Daoy (cell line): ENCODE results near the gene PLEKHG3. TPM values are rescaled to one million over a fixed set of nuclear protein-coding genes. Genes with fewer than 3 reads are reported as not detected.
"Not testable (repeated sequence)": the region's sequence is repeated elsewhere in the genome, so short reads cannot be mapped to it uniquely, and the experiment has no call there.

ENCODE experiments used
- DNase-seq: peaks from one replicate; pipeline ENCODE4 v3.0.0-alpha.2; 2015; ENCODE audit warnings: low read depth
- total RNA-seq: library from RNA; depleted of rRNA; stranded (reverse); fragments of >200 nt; shearing (Covaris generic); gene quantifications from 2 replicates; pipeline ENCODE4 v1.2.3, GENCODE V29; 2014; rRNA removed

Gene PLEKHG3
- total RNA-seq = 21.8 and 30.9 TPM in 2 replicates

DNA sequence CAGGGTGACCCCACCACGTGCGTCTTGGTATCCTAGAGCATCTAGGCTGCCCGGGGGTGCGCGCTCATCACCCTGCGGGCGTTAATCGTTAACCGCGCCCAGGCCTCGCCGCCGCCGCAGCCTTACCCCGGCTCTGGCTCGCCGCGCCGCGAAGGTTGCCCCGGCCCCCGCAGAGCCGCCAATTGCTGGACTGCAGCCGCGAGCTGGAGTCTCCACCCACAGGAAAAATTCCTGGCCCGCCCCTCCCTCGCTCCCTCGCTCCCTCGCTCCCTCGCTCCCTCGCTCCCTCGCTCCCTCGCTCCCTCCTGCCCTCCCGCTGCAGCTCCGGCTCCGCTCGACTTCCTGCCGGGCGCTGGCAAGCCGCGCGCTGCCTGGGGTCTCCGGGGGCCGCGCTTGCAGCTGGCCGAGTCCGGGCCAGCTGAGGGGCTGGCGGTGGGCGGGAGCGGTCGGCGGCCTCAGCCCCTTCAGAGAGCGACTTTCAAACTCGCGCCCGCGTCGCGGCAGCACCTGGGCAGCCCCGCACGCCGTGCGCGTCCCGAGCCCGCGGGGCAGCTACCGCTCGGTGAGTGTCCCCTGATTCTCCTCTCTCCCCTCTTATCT lies at the start of gene PLEKHG3:
Gene PLEKHG3 (plus strand): TSS at position 282 of the 600 bp plus-strand sequence. CDS start 23,208 bp downstream, outside the sequence.
- peak; percentile 92 for DNase-seq

DNA sequence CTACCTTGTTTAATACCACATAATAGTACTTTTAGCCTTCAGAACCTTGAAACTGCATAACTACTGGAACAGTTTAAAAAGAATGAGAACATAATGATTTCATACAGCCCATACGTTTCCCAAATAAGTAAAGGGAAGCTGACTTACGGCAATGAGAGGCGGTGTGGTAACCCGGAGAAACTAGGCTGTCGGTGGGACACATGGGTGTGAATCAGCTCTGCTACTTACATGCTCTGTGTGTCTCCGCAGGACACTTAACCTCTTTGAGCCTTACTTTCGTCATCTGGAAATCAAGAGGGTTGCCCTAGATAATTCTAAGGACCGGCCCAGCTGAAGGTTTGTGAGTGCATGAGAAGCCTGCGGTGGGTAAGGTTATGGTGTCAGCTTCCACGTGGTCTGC lies 49.3 kb upstream of the PLEKHG3 start:
- DNase-seq = no peak

DNA sequence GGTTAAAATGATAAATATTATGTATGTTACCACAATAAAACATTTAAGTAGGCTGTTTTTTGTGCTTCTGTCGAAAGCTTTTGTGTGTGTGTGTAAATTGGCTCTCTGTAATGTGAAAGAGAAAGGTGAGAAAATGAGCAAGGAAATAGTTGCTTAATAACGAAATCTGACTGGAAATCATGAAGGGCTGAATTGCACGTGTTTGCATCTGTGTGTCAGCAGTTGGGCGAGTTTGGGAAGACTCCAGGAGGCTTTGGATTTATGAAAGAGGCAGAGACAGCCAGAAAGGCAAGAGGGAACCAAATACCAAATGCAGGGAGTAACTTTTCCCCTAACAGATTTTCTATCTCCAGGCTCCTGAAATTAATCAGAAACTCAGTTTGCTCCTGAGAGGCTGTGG lies 47.2 kb upstream of the PLEKHG3 start:
- DNase-seq = no peak

DNA sequence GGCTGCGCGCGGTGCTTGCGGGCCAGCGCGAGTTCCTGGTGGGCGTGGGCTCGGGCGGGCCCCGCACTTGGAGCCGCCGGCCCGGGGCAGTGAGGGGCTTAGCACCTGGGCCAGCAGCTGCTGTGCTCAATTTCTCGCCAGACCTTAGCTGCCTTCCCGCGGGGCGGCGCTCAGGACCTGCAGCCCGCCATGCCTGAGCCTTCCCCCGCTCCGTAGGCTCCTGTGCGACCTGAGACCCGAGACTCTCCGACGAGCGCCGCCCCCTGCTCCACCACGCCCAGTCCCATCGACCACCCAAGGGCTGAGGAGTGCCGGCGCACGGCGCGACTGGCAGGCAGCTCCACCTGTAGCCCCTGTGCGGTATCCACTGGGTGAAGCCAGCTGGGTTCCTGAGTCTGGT lies 46.0 kb upstream of the PLEKHG3 start:
- DNase-seq = no peak

DNA sequence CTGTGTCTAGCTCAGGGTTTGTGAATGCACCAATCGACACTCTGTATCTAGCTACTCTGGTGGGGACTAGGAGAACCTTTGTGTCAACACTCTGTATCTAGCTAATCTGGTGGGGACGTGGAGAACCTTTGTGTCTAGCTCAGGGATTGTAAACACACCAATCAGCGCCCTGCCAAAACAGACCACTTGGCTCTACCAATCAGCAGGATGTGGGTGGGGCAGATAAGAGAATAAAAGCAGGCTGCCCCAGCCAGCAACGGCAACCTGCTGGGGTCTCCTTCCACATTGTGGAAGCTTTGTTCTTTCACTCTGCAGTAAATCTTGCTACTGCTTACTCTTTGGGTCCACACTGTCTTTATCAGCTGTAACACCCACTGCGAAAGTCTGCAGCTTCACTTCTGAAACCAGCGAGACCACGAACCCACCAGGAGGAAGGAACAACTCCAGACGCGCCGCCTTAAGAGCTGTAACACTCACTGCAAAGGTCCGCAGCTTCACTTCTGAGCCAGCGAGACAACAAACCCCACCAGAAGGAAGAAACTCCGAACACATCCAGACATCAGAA lies 45.4 kb upstream of the PLEKHG3 start:
- DNase-seq = not testable (repeated sequence)

DNA sequence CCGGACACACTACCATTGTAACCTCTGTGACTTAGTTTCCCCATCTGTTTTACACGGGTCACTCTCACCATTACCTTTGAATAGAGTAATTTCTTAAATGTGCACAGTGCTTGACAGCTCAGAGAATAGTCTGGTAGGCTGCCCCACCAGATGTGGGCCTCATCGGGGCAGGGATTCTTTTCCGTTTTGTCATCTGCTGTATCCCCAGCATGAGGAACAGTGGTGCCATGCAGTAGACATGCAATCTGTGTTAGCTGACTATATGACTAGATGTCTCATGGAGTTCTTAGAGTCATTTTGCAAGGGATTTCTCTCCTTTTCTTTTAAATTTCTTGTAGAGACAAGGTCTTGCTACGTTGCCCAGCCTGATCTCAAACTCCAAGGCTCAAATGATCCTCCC lies 44.9 kb upstream of the PLEKHG3 start:
- no peak for DNase-seq

DNA sequence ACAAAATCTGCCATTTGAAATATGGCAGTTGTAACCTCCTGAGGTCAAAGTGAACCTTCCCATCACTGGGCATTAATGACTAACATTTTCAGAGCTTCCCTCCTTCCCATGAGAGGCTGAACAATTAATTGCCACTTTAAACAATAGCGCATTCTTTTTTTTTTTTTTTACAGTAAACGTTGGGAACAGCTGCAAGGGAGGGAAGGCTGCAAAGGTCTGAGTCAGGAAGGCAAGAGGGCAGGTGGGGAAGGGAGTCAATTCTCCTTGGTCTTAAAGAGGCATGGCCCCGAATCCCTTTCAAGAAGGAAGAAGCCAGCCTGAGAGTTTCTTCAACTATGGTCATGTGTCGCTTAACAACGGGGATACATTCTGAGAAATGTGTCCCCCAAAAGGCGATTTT lies 41.0 kb upstream of the PLEKHG3 start:
- DNase-seq = no peak

DNA sequence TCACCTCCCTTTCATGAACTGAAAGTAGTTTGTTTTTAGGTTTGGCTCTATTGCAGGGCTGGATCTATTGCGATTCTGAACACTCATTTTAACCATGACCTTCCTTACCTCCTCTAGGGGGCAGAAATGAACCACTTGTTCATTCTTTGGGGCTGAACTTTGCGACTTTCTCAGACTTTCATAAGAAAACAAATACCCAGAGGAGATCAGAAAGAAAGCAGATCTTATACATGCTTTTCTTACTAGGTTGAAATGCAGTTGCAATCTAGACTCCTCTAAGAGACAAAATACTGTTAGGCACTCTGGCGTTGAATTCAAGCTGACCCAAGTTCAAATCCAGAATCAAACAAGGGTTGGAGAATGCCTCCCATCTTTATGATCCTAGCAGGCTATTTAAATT lies 32.6 kb upstream of the PLEKHG3 start:
- DNase-seq = peak; percentile 68

DNA sequence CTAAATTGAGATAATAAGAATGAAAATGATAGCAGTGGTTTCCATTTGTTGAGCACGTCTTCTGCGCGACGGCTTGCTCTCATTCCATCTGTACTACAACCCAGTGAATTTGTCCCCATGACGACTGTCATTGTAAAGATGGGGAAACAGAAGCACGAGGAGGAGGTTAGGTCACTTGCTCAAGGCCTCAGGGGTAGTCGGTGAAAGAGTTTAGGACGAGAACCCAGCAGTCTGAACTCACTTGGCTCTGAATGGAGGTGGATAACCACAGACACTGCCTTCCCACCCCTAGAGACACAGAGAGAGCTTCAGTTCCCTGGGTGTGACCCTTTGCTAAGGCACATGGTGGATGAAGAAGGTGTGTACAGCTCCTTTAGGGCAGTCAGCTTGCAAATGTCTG lies 30.9 kb upstream of the PLEKHG3 start:
- no peak for DNase-seq

DNA sequence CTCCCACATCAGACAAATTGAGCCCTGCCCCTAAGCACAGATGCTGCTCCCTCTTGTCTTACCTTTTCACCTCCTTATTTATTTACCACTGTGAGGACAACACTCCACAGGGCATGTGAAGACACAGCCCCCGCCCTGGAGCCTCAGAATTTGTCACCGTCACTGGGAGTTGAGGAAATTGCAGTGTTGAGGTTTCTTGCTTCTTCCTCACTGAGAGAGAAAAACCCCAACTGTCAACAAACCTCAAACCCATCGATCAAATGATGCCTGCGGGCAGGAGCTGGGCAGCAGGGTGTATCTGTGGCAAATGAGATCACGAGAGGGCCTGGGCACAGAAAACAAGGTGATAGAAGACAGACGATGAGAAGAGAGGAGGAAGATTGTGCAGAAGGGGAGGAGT lies 30.5 kb upstream of the PLEKHG3 start:
- peak; percentile 91 for DNase-seq

DNA sequence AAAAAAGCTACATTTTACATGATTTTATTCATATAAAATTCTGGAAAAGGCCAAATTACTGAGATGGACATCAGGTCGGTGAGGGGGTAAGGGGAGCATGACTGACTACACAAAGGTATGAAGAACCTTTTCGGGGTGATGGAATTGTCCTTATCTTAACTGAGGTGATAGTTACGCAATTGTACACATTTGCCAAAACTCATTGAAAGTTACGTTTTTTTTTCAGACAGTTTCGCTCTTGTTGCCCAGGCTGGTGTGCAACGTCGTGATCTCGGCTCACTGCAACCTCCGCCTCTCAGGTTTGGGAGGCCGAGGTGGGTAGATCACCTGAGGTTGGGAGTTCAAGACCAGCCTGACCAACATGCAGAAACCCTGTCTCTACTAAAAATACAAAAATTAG lies 29.4 kb upstream of the PLEKHG3 start:
- no peak for DNase-seq

DNA sequence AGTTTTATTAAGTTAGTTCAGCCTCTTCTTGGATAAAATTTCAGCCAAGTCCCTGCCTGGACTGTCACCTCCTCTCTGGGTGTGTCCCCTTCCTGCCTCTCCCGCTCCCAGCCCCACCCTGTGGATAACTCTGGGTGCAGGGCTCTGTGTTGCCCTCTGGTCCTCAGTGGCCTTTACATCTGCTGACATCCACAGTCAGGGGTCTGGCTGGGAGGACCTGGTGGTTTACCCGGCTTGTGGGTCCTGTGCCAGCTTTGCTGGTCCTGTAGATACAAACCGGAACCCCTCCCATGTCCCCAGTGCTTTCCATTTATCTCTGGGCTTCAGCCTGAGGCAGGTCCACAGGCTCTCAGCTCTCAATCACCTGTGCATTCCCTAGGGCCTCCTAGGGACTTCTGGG lies 28.9 kb upstream of the PLEKHG3 start:
- DNase-seq = no peak

DNA sequence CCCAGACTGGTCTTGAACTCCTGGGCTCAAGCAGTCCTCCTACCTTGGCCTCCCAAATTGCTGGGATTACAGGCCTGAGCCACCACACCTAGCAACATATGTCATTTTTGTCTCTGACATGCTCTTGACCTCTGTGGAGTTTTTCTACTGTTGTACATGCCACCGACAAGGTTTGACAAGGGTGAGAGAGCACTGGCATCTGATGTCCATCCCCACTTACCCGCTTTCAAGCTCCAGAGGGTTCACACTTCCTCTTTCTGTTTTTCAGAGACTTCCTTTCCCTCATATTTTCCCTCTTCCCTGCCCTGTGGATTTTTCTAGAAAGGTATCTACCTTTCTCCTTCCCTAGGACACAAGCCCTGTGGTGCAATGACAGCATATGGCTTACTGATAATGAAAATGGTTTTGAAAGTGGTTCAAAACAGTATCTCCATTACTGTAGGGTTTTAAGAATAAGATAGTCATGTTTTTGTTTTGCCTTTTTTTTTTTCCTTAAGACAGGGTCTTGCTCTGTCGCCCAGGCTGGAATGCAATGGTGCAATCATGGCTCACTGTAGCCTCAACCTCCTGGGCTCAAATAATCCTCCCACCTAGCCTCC lies 27.7 kb upstream of the PLEKHG3 start:
- no peak for DNase-seq

DNA sequence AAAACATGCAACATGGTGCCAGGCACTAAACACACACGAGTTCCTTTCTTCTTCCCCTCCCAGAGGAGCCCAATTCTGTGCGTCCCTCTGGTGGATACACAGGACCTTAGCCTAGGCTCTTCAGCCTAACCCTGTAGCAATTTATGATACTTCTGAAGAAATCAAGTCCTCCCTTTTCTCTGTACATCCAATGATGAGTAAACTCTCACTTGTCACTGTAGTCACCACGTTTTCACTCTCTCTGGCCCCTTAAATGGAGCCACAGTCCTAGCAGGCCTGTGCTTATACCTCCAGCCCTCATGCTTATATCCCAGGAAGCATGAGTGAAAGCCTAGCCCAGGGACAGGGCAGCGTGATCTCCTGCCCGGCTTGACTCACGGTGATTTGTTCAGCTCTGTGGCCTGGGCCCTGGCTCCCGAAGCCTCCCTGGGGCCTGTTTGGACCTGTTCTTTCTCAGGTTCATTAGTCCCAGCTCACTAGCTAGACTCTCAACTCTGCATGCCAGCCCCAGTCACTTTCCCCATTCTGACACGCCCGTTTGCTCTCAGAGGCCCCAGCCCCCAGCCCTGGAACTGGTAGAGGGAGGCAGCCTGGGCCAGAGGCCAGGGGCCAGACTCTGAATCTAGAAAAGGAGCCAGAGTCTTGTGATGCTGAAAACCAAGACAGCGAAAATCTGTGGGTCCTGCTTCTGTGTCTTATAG lies 24.1 kb upstream of the PLEKHG3 start:
- peak; percentile 68 for DNase-seq

DNA sequence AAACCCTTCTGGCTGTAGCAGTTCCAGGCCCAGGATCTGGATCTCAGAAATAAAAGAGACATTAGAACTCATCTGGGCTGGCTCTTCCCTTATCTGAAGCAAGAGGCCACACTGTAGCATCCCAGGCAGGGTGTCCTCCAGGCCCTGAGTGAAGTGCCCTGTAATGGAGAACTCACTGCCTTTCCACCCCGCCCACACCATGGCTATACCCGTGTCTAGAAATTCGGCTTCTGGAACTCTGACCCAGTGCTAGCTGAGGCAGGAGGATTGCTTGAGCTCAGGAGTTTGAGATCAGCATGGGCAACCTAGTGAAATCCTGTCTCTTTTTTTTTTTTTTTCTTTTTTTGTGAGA lies 23.5 kb upstream of the PLEKHG3 start:
- DNase-seq = no peak

DNA sequence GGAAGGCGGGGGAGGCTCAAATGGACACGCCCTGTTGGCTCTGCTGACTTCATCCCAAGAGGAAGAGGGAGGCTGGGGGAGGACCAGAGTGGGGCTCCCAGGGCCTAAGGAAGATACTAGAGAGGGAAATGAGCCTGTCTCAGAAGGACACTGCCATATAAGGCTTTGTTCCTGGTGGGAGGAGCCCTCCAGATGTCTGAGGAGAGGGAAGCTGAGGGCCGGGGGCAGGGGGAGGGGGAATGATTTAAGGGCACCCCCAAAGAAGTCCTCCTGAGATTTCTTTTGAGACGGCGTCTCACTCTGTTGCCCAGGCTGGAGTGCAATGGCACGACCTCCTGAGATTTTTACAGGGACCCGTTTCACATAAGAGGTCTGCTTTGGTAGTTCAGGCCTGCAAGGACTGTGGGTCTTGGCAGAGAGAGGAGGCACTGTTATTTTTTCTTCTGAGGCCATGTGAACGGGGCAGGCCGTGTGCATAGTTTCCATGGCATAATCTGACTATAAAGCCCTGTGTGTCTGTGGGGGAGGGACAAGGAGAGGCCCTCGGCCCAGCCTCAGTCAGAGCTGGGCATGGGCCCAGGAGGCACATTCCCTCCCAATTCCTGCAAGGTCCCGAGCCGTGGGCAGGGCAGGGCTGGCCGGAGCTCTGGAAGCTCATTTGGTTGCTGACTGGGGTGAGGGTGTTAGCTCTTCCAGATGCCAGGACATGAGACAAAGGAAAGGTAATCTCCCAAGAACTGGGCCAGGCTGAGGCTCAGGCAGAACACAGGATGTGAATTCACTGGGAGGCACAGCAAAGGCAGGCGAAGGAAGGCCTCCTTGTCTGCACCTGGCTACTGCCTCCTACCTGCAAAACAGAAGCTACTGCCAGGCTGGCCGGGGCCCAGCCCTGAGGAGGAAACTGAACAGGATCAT lies 22.2 kb upstream of the PLEKHG3 start:
- DNase-seq = peak; percentile 46

DNA sequence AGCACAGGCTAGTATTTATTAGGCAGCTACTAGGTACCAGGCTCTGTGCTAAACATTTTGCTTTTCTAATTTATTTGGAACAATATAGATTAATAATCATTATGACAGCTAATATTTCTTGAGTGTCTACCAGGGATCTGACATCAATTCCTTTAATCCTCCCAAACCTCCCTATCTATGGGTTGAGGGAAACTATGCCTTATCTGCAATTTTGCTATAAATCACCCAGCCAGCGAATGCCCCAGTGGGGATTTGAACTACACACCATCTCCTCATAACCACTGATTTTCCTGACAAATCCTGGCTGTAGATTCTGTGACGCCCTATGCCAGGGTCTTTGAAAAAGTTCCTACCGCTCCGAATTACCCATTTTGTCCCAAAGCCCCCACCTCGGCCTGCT lies 21.4 kb upstream of the PLEKHG3 start:
- no peak for DNase-seq

DNA sequence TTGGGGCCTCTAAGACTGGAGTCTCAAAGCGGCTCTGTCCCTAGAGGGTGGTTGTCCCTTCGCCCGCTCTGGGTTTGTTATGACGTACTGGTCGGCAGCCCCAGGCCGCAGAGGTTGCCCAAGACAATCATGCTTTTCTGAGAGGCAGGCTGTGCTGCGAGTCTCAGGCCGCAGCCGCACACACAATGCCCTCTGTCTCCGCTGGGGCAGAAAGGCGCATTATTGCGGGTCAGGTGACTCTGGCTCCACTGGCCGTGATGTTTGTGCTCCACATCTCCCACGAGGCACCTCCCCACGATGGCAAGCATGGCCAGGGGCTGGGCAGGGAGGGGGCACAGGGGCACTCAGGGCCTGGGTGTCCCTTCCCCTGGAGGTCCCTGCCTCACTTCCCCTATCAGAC lies 21.0 kb upstream of the PLEKHG3 start:
- DNase-seq = no peak

DNA sequence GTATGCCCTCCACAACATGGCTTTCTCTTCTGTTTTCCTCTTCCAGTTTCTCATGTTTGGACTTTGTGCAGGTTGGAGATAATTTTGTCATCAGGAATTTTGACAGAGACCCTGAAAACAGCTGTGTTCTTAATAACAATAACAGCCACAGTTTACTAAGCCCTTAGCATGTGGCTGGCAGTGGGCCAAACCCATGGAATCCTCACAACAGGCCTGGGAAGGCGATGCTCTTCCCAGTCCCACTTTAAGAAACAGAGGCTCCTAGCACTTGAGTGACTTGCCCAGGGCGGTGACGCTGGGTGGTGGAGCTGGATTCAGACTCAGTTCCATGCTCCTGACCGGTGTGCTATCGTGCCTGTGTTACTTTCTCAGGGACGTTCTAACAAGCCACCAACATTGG lies 20.1 kb upstream of the PLEKHG3 start:
- peak; percentile 38 for DNase-seq

DNA sequence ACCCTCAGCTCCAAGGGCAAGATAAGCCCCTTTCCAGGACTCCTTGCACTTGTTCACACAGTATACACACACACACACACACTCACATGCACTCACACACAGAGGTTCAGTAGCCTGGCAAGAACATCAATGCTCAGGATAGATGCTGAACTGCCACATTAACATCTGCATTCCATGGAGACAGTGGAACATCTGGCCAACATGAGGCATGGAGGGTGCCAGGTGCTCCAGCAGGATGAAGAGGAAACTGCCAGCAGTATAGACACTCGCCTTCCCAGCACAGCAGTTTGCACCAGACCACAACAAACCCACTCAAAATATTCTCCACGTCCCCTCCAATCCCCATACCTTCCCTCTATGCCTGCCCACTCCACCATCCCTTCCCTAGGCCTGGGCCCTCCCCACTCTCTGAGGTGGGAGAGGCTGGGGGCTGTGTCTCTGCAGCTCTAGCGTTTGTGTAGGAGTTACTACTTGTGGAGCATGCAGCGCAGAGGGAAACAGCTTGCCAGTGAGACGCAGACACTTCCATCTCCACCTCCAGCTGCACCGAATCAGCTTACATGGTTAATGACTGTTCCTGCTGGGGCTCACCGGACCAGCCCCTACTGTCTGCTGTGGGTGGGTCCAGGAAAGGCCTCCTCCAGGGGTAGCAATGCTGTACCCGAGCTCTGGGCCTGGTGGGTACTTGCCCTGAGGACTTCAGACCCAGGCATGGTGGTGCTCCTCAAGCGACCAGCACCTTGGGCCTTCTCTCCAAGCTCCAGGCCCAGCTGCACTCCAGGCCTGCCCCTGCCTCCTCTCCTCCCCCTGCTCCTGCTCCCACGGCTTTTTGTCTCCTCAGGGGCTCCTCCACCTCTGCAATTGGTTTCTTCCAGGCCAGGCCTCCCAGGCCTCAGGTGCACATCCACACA lies 18.6 kb upstream of the PLEKHG3 start:
- DNase-seq = no peak

DNA sequence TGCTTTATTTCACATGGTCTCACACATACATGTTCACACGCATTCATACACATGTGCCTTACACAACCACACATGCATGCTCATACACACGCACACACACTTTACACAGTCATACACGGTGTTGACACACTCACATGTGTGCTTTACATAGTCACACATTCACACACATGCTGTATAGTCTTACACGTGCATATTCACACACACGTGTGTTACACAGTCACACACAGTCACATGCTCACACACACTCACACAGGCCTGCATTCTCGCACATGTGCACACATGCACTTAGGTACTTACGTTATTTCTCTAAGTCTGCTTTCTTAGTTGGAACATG lies 18.0 kb upstream of the PLEKHG3 start:
- no peak for DNase-seq
